NCI-H146 treated with DMSO at 0.1 percent for 48 hours (cell line): ENCODE data around the gene CCDC186.

ENCODE experiments used
- DNase-seq: peaks from one replicate; lab custom pipeline; 2025; ENCODE audit not compliant: unreplicated experiment; lab: John Stamatoyannopoulos, UW

Gene CCDC186

GRCh38 chr10:114115661-114116445, 58.1 kb downstream of the CCDC186 start:
- no peak for DNase-seq

GRCh38 chr10:114110174-114110972, 63.6 kb downstream of the CCDC186 start:
- DNase-seq = no peak

- peak; percentile 56 for DNase-seq
These were observed 70.7 kb downstream of the CCDC186 start for GRCh38 chr10:114103284-114103683.

GRCh38 chr10:114102256-114102655, 71.7 kb downstream of the CCDC186 start:
- no peak for DNase-seq

- DNase-seq = no peak
These were observed 72.9 kb downstream of the CCDC186 start for GRCh38 chr10:114100848-114101741.

- DNase-seq = no peak
These were observed 77.1 kb downstream of the CCDC186 start for GRCh38 chr10:114096864-114097263.

GRCh38 chr10:114095559-114096337, 78.3 kb downstream of the CCDC186 start:
- DNase-seq = no peak

- DNase-seq = no peak
These were observed 79.2 kb downstream of the CCDC186 start for GRCh38 chr10:114094795-114095194.

- DNase-seq = no peak
These were observed 86.3 kb downstream of the CCDC186 start for GRCh38 chr10:114087655-114088054.

GRCh38 chr10:114087255-114087654, 86.7 kb downstream of the CCDC186 start:
- DNase-seq = no peak

- no peak for DNase-seq
These were observed 89.8 kb downstream of the CCDC186 start for GRCh38 chr10:114084215-114084614.

- peak; percentile 93 for DNase-seq
These were observed 91.0 kb downstream of the CCDC186 start for GRCh38 chr10:114083040-114083439.

GRCh38 chr10:114081911-114082583, 92.0 kb downstream of the CCDC186 start:
- peak; percentile 35 for DNase-seq

GRCh38 chr10:114079421-114079820, 94.6 kb downstream of the CCDC186 start:
- no peak for DNase-seq

GRCh38 chr10:114078346-114078745, 95.7 kb downstream of the CCDC186 start:
- DNase-seq = no peak

- no peak for DNase-seq
These were observed 96.2 kb downstream of the CCDC186 start for GRCh38 chr10:114077815-114078219.

GRCh38 chr10:114077347-114077746, 96.7 kb downstream of the CCDC186 start:
- DNase-seq = no peak

GRCh38 chr10:114075093-114075492, 98.9 kb downstream of the CCDC186 start:
- DNase-seq = no peak

- DNase-seq = no peak
These were observed 100.4 kb downstream of the CCDC186 start for GRCh38 chr10:114073395-114074186.
